ENCODE data around the gene SAP30BP. TPM values are rescaled to one million over a fixed set of nuclear protein-coding genes. Genes with fewer than 3 reads are reported as not detected.

SAP30BP gene
- total and polyA plus RNA-seq, 2 of the 8 experiments (the other 6 are each of a cell fraction or from before 2014, with no cell fraction given): 63.3 to 79.9 TPM

DNA sequence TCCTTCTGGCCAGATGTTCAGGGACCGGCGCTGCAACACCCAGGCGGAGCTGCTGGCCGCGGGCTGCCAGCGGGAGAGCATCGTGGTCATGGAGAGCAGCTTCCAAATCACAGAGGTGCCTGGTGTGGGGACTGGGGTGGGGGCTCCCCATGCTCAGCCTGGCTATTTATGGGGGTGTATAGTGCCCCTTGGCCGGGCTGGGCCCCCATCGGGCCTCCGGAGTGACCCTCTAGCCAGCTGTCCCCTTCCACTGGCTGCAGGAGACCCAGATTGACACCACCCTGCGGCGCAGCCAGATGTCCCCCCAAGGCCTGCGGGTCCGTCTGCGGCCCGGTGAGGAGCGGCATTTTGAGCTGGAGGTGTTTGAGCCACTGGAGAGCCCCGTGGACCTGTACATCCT is 60.3 kb downstream of the SAP30BP start:
- ChIA-PET POLR2A (ENCODE audit: partially characterized antibody) (interaction anchor here (0.5 to 1.1 kb wide), 5 partner anchors 11 to 57 kb away, joined by 3 to 4 read pairs (median 3); a partner anchor contains a TSS), CTCF (ENCODE audit: partially characterized antibody) (interaction anchor here (1.2 to 5.6 kb wide), 4 partner anchors 20 to 137 kb away, joined by 3 to 64 read pairs (median 4); partner anchors contain the start of gene SMIM5)
- Histone ChIP-seq H3K27ac (ENCODE audit: low read depth, low read length) (no peak overlapping the region), H2AFZ (ENCODE audit: low read length) (no peak overlapping the region), H3K18ac (ENCODE audit: extremely low read depth, low read length) (no peak overlapping the region), H2BK20ac (ENCODE audit: low read length) (no peak overlapping the region), H3K23me2 (ENCODE audit: low read depth, low read length) (no peaks in the 10 kb centered on the region), H2BK120ac (replicated peaks; ENCODE audit: low read depth, low read length) (no peak overlapping the region), H3K4me2 (ENCODE audit: insufficient read depth in 1 of 2, low read depth in 2 of 2, low read length in 2 of 2) (no peak overlapping the region), H2AK5ac (ENCODE audit: low read depth, low read length) (no peak overlapping the region), H3K4ac (replicated peaks; ENCODE audit: insufficient read length, low read depth, low read length) (no peak overlapping the region), H3K14ac (ENCODE audit: insufficient read length) (no peak overlapping the region), H3K9me3 (ENCODE audit: insufficient read depth in 2 of 2, low read depth in 1 of 2, low read length in 1 of 2) (no peaks in the 10 kb centered on the region), H3K4me3 (ENCODE audit: extremely low read depth in 1 of 4, insufficient read depth in 2 of 4, low read depth in 3 of 4, low read length in 4 of 4) (no peak overlapping the region), H3K79me2 (ENCODE audit: control insufficient read depth in 1 of 2, insufficient read depth in 2 of 2, low read length in 2 of 2) (no peaks in the 10 kb centered on the region), H4K20me1 (replicated peaks in 1 of 2; ENCODE audit: control insufficient read depth in 1 of 2, insufficient read depth in 2 of 2, low read length in 2 of 2) (peaks cover 0 to 5% of the 10 kb centered on the region in 2 experiments), H4K5ac (ENCODE audit: insufficient read length, low read depth, low read length) (no peak overlapping the region), H2BK5ac (ENCODE audit: low read depth, low read length) (no peak overlapping the region), H3K9ac (replicated peaks in 1 of 4; ENCODE audit: extremely low read depth in 1 of 4, low read depth in 3 of 4, low read length in 3 of 4) (no peak overlapping the region), H3K79me1 (ENCODE audit: low read depth, low read length) (no peaks in the 10 kb centered on the region), H2BK15ac (ENCODE audit: low read length) (no peak overlapping the region), H3K36me3 (ENCODE audit: control insufficient read depth in 2 of 4, insufficient read depth in 4 of 4, low read length in 3 of 4) (no peaks in the 10 kb centered on the region), H4K91ac (replicated peaks; ENCODE audit: insufficient read length, low read length) (no peak overlapping the region), H3K27me3 (replicated peaks in 1 of 4; ENCODE audit: control insufficient read depth in 3 of 4, extremely low read depth in 1 of 4, insufficient read depth in 3 of 4, low read length in 3 of 4) (no peaks in the 10 kb centered on the region), H3K4me1 (replicated peaks in 1 of 4; ENCODE audit: control insufficient read depth in 3 of 4, insufficient read depth in 4 of 4, low read length in 3 of 4) (no peaks in the 10 kb centered on the region; a peak in 2 of 7 replicates), H3K23ac (ENCODE audit: insufficient read length) (no peak overlapping the region), H2BK12ac (ENCODE audit: low read depth, low read length) (no peak overlapping the region), H4K8ac (ENCODE audit: extremely low read depth, insufficient read depth, low read length) (no peak overlapping the region), H3K56ac (replicated peaks; ENCODE audit: insufficient read length, low read depth, low read length) (no peak overlapping the region)
- no peak for DNase-seq (ENCODE audit: low read depth in 1 of 2, low spot score in 2 of 2)
- no peak for TF ChIP-seq BCL11A (IDR thresholded peaks at IDR 0.05; ENCODE audit: low read depth in 2 of 2, low read length in 2 of 2)
- TF ChIP-seq CHD1 (IDR thresholded peaks at IDR 0.05; ENCODE audit: low read depth, low read length): no peak
- TF ChIP-seq SIRT6 (IDR thresholded peaks at IDR 0.05; ENCODE audit: low read length): no peak
- TF ChIP-seq HDAC2 (IDR thresholded peaks at IDR 0.05; ENCODE audit: borderline replicate concordance in 1 of 2, low read depth in 2 of 2, low read length in 2 of 2): no peak
- no peak for TF ChIP-seq SP1 (IDR thresholded peaks at IDR 0.05; ENCODE audit: low read depth, low read length)
- TF ChIP-seq MAFK (IDR thresholded peaks at IDR 0.05; ENCODE audit: low read depth, low read length): no peak
- TF ChIP-seq TEAD4 (IDR thresholded peaks at IDR 0.05; ENCODE audit: low read depth, low read length): no peak
- no peak for TF ChIP-seq SP2 (IDR thresholded peaks at IDR 0.05; ENCODE audit: low read length)
- no peak for TF ChIP-seq PHF8 (conservative IDR thresholded peaks at IDR 0.05; ENCODE audit: low read depth, low read length)
- no peak for TF ChIP-seq RXRA (IDR thresholded peaks at IDR 0.05; ENCODE audit: insufficient read depth, low read depth, low read length)
- 94% methylated on average over 18 of the region's 18 CpGs; no CpG with 5 or more reads in 1 of the 2 experiments for WGBS, 2 experiments (ENCODE audit: extremely low coverage in 1 of 2, insufficient coverage in 1 of 2, insufficient read length in 1 of 2, insufficient replicate concordance in 2 of 2, low coverage in 1 of 2, low lambda C conversion rate in 2 of 2, missing lambda C conversion rate in 1 of 2)
- FAIRE-seq: no peak

Data from H1 (cell line).